HepG2 (cell line): ENCODE data around the gene GRIP1. TPM values are rescaled to one million over a fixed set of nuclear protein-coding genes. Genes with fewer than 3 reads are reported as not detected.
A peak's percentile ranks its signal among the peaks of the same experiment; 100 is the strongest.

ENCODE experiments used
- ARID2 ChIP-seq: sonication (generic); formaldehyde crosslinking; IDR thresholded peaks from 2 replicates; pipeline ENCODE4 v1.8.1; 2022; ENCODE audit warnings: mild to moderate bottlenecking, missing genetic modification reagents, borderline replicate concordance
- DNMT1 ChIP-seq: sonication (generic); formaldehyde crosslinking; IDR thresholded peaks from 2 replicates; pipeline ENCODE4 v1.5.1; 2020; ENCODE audit warnings: mild to moderate bottlenecking, missing genetic modification reagents
- GMEB1 ChIP-seq: sonication (generic); formaldehyde crosslinking; IDR thresholded peaks from 2 replicates; pipeline ENCODE4 v1.5.1; 2020; ENCODE audit warnings: missing genetic modification reagents, mild to moderate bottlenecking, borderline replicate concordance
- GZF1 ChIP-seq: sonication (generic); formaldehyde crosslinking; IDR thresholded peaks from 2 replicates; pipeline ENCODE4 v1.5.1; 2020; ENCODE audit warnings: mild to moderate bottlenecking, missing genetic modification reagents
- JDP2 ChIP-seq: sonication (generic); formaldehyde crosslinking; IDR thresholded peaks from 2 replicates; pipeline ENCODE4 v1.8.1; 2022; ENCODE audit warnings: missing genetic modification reagents, borderline replicate concordance
- KLF16 ChIP-seq, 2 experiments: sonication (generic) in 1 of 2; formaldehyde crosslinking in 1 of 2; IDR thresholded peaks; 2 replicates each; pipeline versions ENCODE4 v1.6.1 to v1.8.0; 2016 to 2023; ENCODE audit warnings: missing genetic modification reagents in 2 of 2, missing compliant biosample characterization in 1 of 2
- MEIS1 ChIP-seq: sonication (generic); formaldehyde crosslinking; IDR thresholded peaks from 2 replicates; pipeline ENCODE4 v1.9.0; 2021; ENCODE audit warnings: mild to moderate bottlenecking, missing genetic modification reagents, moderate library complexity, borderline replicate concordance
- RELA ChIP-seq: sonication (generic); formaldehyde crosslinking; IDR thresholded peaks from 2 replicates; pipeline ENCODE4 v1.4.0; 2020; ENCODE audit warnings: missing genetic modification reagents
- RXRB ChIP-seq: IDR thresholded peaks from 2 replicates; pipeline ENCODE4 v1.6.1; 2016; ENCODE audit warnings: borderline replicate concordance, missing genetic modification reagents, missing compliant biosample characterization
- SAFB2 ChIP-seq: sonication (generic); formaldehyde crosslinking; IDR thresholded peaks from 2 replicates; pipeline ENCODE4 v1.5.1; 2020; ENCODE audit warnings: missing genetic modification reagents, low read depth, mild to moderate bottlenecking, borderline replicate concordance
- THAP11 ChIP-seq: IDR thresholded peaks from 2 replicates; pipeline ENCODE4 v1.6.1; 2016; ENCODE audit warnings: missing biosample characterization, missing genetic modification reagents
- TP53 ChIP-seq: sonication (generic); formaldehyde crosslinking; conservative IDR thresholded peaks from 2 replicates; pipeline ENCODE4 v1.4.0; 2020; ENCODE audit warnings: missing genetic modification reagents
- ZBTB1 ChIP-seq: sonication (generic); formaldehyde crosslinking; IDR thresholded peaks from 2 replicates; pipeline ENCODE4 v1.4.0; 2020; ENCODE audit warnings: missing genetic modification reagents, borderline replicate concordance
- ZFP62 ChIP-seq: sonication (generic); formaldehyde crosslinking; IDR thresholded peaks from 2 replicates; pipeline ENCODE4 v1.4.0; 2020; ENCODE audit warnings: missing genetic modification reagents
- ZKSCAN5 ChIP-seq: sonication (generic); formaldehyde crosslinking; IDR thresholded peaks from 2 replicates; pipeline ENCODE4 v1.5.1; 2020; ENCODE audit warnings: mild to moderate bottlenecking, missing genetic modification reagents
- ZNF235 ChIP-seq: sonication (generic); formaldehyde crosslinking; IDR thresholded peaks from 2 replicates; pipeline ENCODE4 v1.8.1; 2023; ENCODE audit warnings: mild to moderate bottlenecking, missing genetic modification reagents, borderline replicate concordance
- ZNF296 ChIP-seq: sonication (generic); formaldehyde crosslinking; conservative IDR thresholded peaks from 2 replicates; pipeline ENCODE4 v1.5.0; 2020; ENCODE audit warnings: mild to moderate bottlenecking, missing genetic modification reagents
- ZNF512 ChIP-seq: sonication (generic); formaldehyde crosslinking; IDR thresholded peaks from 2 replicates; pipeline ENCODE4 v1.4.0; 2020; ENCODE audit warnings: mild to moderate bottlenecking, missing genetic modification reagents
- ZNF570 ChIP-seq: sonication (generic); formaldehyde crosslinking; IDR thresholded peaks from 2 replicates; pipeline ENCODE4 v1.4.0; 2020; ENCODE audit warnings: mild to moderate bottlenecking, missing genetic modification reagents, borderline replicate concordance
- ZNF576 ChIP-seq: sonication (generic); formaldehyde crosslinking; IDR thresholded peaks from 2 replicates; pipeline ENCODE4 v1.4.0; 2020; ENCODE audit warnings: mild to moderate bottlenecking, missing genetic modification reagents
- ZNF619 ChIP-seq: sonication (generic); formaldehyde crosslinking; IDR thresholded peaks from 2 replicates; pipeline ENCODE4 v1.4.0; 2020; ENCODE audit warnings: mild to moderate bottlenecking, missing genetic modification reagents
- ZNF772 ChIP-seq: sonication (generic); formaldehyde crosslinking; IDR thresholded peaks from 2 replicates; pipeline ENCODE4 v1.5.0; 2020; ENCODE audit warnings: mild to moderate bottlenecking, missing genetic modification reagents
- ZNF800 ChIP-seq: sonication (generic); formaldehyde crosslinking; IDR thresholded peaks from 2 replicates; pipeline ENCODE4 v1.4.0; 2020; ENCODE audit warnings: missing genetic modification reagents
- ZSCAN21 ChIP-seq: sonication (generic); formaldehyde crosslinking; IDR thresholded peaks from 2 replicates; pipeline ENCODE4 v1.8.0; 2022; ENCODE audit warnings: mild to moderate bottlenecking, missing genetic modification reagents, moderate library complexity, borderline replicate concordance
- polyA plus RNA-seq, 8 experiments: library from polyadenylated mRNA; depleted of rRNA in 3 of 8; stranded (reverse) in 7 of 8; unstranded in 1 of 8; fragments of >200 nt; fragmentation: Illumina TruSeq in 4 of 8; extraction: Trizol in 4 of 8; gene quantifications; 2 replicates each; pipeline versions ENCODE4 v1.2.1 to v1.2.3, GENCODE V29; 2011 to 2016; ENCODE audit warnings: low read depth in 4 of 8, missing spikeins in 1 of 8, mixed read lengths in 1 of 8; ENCODE audit not compliant: insufficient read depth in 1 of 8
- total RNA-seq, 5 experiments: library from RNA; depleted of rRNA; stranded (reverse); fragments of >200 nt; fragmentation: Illumina TruSeq; extraction: Trizol; gene quantifications; 2 replicates each; pipeline ENCODE4 v1.2.3, GENCODE V29; 2016; ENCODE audit warnings: low read depth in 1 of 5

Gene GRIP1
- total and polyA plus RNA-seq, 2 of the 13 experiments (the other 11 are each of a cell fraction or from before 2014, with no cell fraction given), result not detected

GRCh38 chr12:66301944-66302826 lies 376.7 kb downstream of the GRIP1 start, which contains the start of gene HELB (continued):
- TF ChIP-seq SAFB2 (CRISPR knock-in tag) (no peak), ZNF576 (no peak), ZFP62 (no peak), ARID2 (CRISPR knock-in tag) (no peak), THAP11 (CRISPR knock-in tag) (peak; percentile 64), ZNF512 (CRISPR knock-in tag) (0 out of 2 replicates have a peak, but pooled peaks have one; percentile 44), ZNF772 (CRISPR knock-in tag) (peak; percentile 75), ZNF570 (no peak), RELA (no peak; the same call in 1 of the 2 replicates), ZSCAN21 (no peak), ZBTB1 (CRISPR knock-in tag) (no peak), TP53 (CRISPR knock-in tag) (no peak), GZF1 (CRISPR knock-in tag) (no peak), ZNF619 (0 out of 2 replicates have a peak, but pooled peaks have one; percentile 67), RXRB (CRISPR knock-in tag) (no peak; the same call in 1 of the 2 replicates), JDP2 (CRISPR knock-in tag) (no peak), ZNF800 (CRISPR knock-in tag) (peak; percentile 55; the same call in 1 of the 2 replicates), KLF16 (CRISPR knock-in tag; IDR thresholded peaks at IDR 0.05) (no peak; a peak in 1 of 4 replicates), DNMT1 (no peak), ZNF296 (CRISPR knock-in tag) (no peak), GMEB1 (CRISPR knock-in tag) (peak; percentile 85), ZNF235 (CRISPR knock-in tag) (no peak), ZKSCAN5 (CRISPR knock-in tag) (no peak), MEIS1 (CRISPR knock-in tag) (0 out of 2 replicates have a peak, but pooled peaks have one; percentile 27)
